Karpas-422 (cell line): ENCODE data around the gene CDRT15L2. TPM values are rescaled to one million over a fixed set of nuclear protein-coding genes. Genes with fewer than 3 reads are reported as not detected.

Experiments
- small RNA-seq: library from RNA; depleted of rRNA; stranded (forward); fragments of <200 nt; gene quantifications from one replicate; pipeline ENCODE3, GENCODE V24; 2014
- total RNA-seq: library from RNA; depleted of rRNA; stranded (reverse); fragments of >200 nt; shearing (Covaris generic); gene quantifications from 2 replicates; pipeline ENCODE4 v1.2.3, GENCODE V29; 2014; ENCODE audit warnings: low replicate concordance; rRNA removed

The CDRT15L2 gene
- total RNA-seq, 1 experiment from 2014 or later, result not detected

Small RNAs within 50 kb of the gene (small RNA-seq; reads per million reads assigned to genes)
- gene AC015818.1, result not detected
- gene AC087499.1, result not detected
- gene AC087499.3, result not detected

Other genes with a start within 250 kb of the CDRT15L2 start
- gene LGALS9B, start 112.2 kb upstream of the CDRT15L2 start, total RNA-seq, result not detected in 2 replicates